GM18867 (cell line): ENCODE data around the gene SRSF11.
"Not testable (repeated sequence)": the region's sequence is repeated elsewhere in the genome, so short reads cannot be mapped to it uniquely, and the experiment has no call there.

Experiments
- ATAC-seq: cut with Tn5 transposase; IDR thresholded peaks from one replicate; pipeline ENCODE4 v1.9.1; 2021; ENCODE audit warnings: mild to moderate bottlenecking, moderate library complexity; ENCODE audit not compliant: unreplicated experiment

The SRSF11 gene, protein sequence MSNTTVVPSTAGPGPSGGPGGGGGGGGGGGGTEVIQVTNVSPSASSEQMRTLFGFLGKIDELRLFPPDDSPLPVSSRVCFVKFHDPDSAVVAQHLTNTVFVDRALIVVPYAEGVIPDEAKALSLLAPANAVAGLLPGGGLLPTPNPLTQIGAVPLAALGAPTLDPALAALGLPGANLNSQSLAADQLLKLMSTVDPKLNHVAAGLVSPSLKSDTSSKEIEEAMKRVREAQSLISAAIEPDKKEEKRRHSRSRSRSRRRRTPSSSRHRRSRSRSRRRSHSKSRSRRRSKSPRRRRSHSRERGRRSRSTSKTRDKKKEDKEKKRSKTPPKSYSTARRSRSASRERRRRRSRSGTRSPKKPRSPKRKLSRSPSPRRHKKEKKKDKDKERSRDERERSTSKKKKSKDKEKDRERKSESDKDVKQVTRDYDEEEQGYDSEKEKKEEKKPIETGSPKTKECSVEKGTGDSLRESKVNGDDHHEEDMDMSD

DNA sequence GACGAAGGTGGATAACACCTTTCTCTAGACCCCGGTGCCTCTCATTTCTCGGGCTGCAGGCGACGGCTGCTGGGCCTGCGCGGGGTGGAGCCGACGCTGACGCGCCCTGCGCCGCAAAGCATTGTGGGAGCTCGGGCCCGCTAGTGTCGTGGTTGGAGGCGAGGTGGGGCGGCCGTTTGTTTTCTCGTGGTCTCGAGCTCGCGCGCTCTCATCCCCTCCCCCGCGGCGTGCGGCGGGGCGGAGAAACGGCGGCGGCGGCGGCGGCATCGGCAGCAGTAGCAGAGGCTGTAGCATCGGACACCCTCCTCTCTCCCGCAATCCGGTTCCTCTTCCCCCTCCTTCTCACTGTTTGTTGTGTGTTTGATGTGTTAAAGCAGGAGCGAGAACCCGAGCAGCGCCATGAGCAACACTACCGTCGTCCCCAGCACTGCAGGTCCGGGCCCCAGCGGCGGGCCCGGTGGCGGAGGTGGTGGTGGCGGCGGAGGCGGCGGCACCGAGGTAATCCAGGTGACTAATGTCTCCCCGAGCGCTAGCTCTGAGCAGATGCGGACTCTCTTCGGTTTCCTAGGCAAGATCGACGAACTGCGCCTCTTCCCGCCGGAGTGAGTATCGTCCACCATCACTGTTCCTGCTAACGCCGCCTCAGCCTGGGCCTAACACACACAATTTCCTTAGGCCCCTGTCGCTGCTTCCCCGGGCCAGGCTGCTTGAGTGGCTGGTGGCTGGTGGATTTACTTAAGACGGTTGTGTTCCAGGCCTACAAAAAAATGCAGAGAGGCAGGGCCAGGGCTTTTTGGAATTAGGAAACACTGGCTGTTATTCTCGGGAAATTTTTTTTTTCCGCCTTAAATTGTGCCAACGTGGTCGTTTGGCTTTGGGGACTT, at the start of gene SRSF11:
TSS of gene SRSF11 (plus strand) at position 143 of the 884 bp plus-strand sequence. CDS start at position 400, 257 bp downstream.
- peak; percentile 95 for ATAC-seq

DNA sequence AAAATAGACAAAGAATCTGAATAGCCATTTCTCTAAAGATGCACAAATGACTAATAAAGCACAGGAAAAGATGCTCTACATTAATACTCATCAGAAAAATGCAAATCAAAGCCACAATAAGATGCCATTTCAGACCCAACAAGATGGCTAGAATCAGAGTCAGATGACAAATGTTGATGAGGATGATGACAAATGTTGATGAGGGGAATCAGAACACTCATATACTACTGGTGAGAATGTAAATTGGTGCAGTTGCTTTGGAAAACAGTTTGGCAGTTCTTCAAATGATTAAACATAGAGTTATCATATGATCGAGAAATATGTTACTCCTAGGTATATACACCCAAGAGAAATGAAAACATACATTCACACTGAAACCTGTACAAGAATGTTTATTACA, 49.7 kb upstream of the SRSF11 start:
- no peak for ATAC-seq

DNA sequence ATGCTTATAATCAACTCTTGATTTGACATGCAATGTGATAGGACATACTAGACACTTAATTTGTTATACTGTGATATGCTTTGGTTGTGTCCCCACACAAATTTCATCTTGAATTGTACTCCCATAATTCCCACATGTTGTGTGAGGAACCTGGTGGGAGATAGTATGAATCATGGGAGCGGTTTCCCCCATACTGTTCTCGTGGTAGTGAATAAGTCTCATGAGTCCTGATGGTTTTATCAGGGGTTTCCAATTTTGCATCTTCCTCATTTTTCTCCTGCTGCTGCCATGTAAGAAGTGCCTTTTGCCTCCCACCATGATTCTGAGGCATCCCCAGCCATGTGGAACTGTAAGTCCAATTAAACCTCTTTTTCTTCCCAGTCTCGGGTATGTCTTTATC, 36.0 kb upstream of the SRSF11 start:
- ATAC-seq, result not testable (repeated sequence)

DNA sequence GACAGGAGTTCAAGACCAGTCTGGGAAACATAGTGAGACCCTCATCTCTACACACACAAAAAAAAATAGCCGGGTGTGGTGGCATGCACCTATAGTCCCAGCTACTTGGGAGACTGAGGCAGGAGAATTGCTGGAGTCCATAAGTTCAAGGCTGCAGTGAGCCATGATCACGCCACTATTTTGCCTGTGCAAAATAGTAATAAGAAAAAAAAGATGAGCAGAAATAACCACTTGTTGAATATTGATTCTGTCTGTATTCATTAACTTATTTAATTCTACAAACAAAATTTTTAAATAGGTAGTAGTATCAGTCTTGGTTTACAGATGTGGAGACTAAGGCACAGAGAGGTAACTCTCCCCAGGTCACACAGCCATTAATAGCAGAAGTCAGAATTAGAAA, 32.7 kb upstream of the SRSF11 start:
- ATAC-seq, result no peak

DNA sequence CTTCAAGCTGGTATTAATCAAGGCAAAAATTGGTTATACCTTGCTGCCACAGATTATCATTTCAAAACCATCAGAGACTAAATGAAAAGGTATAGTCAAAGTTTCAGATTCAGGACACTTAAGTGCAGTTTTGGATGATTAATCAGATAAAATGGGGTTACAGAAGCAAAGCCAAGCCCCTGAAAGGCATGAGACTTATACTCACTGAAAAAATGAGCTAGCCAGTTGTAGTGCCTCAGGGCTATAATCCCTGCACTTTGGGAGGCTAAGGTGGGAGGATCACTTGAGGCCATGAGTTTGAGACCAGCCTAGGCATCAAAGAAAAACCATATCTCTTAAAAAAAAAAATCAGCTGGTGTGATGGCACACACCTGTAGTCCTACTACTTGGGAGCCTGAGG, 31.0 kb upstream of the SRSF11 start:
- ATAC-seq, result no peak

DNA sequence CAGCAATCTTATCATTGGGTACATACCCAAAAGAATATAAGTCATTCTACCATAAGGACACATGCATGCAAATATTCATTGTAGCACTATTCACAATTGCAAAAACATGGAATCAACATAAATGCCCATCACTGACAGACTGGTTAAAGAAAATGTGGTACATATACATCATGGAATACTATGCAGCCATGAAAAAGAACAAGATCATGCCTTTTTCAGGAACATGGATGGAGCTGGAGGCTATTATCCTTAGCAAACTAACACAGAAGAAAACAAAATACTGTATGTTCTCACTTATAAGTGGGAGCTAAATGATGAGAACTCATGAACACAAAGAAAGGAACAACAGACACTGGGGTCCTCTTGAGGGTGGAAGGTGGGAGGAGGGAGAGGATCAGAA, 28.7 kb upstream of the SRSF11 start:
- not testable (repeated sequence) for ATAC-seq

DNA sequence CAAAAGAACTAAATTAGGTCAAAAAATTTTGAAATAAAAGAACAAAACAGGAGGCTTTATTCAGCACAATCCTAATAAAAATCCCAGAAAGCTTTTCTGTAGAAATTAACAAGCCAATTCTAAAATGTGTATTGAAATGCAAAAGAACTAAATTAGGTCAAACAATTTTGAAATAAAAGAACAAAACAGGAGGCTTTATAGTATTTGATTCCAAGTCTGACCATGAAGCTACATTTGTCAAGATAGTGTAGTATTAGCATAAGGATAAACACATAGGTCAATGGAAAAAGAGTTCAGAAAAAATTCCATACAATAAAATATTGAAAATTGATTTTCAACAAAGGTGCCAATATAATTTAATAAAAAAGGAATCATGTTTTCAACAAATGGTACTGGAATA, 26.6 kb upstream of the SRSF11 start:
- ATAC-seq, result no peak

DNA sequence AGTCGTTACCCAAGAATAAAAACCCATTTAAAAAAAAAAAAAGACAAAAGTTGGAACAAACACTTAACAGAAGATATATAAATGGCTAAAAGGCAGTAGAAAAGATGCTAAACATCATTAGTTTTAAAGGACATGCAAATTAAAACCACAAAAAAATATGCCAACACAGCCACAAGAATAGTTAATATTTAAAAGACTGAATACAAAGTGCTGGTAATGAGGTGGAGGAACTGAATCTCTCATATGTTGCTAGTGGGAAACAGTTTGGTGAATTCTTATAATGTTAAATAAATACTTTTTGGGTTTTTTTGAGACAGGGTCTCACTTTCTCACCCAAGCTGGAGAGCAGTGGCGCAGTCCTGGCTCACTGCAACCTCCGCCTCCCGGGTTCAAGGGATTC, 25.8 kb upstream of the SRSF11 start:
- ATAC-seq, result peak; percentile 84

DNA sequence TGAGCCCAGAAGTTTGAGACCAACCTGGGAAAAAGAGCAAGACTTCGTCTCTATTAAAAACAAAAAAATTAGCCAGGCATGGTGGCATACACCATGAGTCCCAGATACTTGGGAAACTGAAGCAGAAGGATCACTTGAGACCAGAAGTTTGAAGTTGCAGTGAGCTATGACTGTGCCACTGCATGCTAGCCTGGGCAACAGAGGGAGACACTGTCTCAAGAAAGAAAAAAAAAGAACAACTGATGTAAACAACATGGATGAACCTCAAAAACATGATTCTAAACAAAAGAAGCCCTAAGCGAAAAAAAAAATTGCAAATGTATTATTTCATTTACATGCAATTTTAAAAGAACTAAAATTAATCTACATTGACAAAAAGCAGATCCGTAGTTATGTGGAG, 24.8 kb upstream of the SRSF11 start:
- ATAC-seq, result no peak

DNA sequence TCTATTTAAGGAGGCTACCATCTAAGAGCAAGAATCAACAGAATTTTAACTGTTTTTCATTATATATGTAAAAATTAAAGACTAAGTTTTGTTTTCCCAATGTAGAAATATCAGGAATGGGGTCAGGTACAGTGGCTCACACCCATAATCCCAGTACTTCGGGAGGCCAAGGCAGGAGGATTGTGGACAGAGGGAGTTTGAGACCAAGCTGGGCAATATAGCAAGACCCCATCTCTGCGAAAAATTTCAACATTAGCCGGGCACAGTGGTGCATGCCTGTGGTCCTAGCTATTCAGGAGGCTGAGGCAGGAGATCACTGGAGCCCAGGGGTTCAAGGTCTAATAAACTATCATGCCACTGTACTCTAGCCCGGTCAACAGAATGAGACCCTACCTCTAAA, 21.1 kb upstream of the SRSF11 start:
- ATAC-seq, result no peak

DNA sequence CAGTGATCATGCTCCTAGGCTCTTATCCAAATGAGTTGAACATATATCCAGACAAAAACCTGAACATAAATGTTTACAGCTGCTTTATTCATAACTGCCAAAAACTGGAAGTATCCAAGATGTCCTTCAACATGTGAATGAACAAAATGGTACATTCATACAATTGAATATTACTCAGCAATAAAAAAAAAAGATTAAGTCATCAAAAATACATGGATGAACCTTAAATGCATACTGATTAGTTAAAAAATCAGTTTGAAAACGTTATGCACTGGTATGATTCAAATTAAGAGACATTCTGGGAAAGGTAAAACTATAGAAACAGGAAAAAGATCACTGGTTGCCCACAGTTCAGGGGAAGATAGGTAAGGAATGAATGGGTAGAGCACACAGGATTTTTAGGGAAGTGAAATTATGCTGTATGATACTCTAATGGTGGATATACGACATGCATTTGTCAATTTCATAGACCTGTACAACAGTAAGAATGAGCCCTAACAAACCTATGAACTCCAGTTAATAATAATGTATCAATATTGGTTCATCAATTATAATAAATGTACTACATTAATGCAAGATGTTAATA, 18.9 kb upstream of the SRSF11 start:
- ATAC-seq, result no peak

DNA sequence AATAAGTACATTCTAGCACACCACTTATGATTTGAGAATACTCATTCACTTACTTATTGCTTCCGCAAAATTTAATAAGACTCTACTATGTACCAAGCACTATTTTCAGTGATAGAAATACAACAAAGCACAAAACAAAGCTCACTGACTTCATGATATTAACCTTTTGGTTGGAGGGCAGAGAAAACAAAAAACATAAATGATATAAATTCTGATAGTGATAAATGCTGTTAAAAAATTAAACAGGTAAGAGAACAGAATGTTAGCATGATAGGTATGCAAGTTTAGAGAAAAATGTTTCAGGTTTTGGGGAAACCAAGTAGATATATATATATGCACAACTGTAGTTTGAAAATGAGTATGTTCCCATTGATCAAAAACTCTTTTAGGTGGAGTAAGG, 17.0 kb upstream of the SRSF11 start:
- ATAC-seq, result no peak

DNA sequence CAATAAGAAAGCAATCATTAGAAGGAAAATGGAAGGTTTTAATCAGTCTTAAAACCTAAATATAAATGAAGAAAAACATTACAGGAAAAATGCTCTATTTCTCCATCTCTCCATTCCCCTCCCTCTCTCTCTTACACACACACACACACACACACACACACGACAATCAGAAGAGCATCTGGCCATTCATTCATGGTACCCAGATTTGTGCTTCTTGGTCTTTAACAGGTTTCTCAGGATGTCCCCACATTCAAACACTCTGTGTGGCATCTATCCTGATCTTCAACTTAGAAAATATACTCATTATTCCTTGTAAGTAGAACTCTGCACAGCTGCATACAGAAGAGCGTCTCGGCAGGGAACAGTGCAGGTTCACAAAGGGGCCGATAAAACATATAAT, 16.6 kb upstream of the SRSF11 start:
- ATAC-seq, result no peak

DNA sequence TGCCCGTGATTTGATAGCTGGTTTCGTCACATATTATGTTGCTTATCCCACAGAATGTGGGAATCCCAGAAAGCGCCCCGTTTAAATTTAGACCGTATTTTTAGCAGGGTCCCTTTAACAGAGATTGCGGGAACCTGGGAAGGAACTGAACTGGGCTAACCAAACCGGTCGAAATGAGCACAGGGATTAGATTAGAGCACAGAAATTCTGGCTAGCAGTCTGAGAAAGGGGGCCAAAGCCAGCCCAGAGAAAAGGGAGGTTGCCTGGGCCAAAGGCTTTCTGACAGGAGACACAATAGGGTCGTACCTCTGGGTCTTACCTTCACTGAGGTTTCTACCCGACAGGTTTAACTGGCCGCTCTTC, 16.1 kb upstream of the SRSF11 start:
- ATAC-seq, result peak; percentile 40

DNA sequence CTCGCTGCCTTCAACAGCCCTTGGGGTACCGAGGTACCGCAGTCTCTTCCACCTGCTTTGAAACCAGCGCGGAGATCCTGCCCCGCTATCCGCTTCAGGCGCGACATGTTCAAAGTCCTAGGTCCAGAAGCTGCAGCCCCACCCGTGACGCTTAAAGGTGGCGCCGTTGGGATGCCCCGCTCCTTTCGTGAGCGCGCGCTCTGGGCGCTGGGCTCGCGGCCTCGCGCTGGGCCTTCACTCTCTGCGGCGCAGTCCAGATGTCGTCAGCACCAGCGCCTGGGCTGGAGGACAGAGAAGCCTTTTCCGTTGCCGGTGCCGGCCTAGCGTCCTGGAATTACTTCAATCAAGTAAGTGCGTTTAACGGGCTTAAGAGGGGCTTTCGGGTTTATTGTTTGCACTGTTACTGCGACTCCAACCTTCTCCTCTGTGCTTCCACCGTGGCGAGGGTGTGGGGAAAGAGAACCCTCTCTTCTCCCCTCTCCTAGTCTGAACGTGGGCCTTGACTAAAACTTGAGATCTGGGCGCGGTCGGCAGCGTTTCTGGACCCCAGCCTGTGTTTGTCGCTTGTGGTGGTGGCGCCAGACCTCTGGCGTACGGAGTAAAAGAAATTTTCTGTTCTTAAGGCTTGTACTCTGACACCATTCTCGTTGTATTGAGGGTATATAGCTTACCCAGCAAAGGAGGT, 15.6 kb upstream of the SRSF11 start, which contains the start of gene LRRC40:
TSS of gene LRRC40 (minus strand) at position 146 of the 685 bp plus-strand sequence. CDS start at position 107, 39 bp downstream.
- ATAC-seq, result peak; percentile 86

DNA sequence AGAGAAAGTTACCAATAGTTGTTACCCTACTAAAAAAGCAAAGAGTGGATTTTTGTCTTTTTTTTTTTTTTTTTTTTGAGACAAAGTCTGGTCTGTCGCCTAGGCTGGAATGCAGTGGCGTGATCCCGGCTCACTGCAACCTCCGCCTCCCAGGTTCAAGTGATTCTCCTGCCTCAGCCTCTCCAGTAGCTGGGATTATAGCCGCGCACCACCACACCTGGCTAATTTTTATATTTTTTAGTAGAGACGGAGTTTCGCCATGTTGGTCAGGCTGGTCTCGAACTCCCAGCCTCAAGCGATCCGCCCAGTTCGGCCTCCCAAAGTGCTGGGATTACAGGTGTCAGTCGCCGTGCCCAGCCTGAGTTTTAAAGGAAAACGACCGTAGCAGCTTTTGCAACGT, 14.3 kb upstream of the SRSF11 start:
- not testable (repeated sequence) for ATAC-seq

DNA sequence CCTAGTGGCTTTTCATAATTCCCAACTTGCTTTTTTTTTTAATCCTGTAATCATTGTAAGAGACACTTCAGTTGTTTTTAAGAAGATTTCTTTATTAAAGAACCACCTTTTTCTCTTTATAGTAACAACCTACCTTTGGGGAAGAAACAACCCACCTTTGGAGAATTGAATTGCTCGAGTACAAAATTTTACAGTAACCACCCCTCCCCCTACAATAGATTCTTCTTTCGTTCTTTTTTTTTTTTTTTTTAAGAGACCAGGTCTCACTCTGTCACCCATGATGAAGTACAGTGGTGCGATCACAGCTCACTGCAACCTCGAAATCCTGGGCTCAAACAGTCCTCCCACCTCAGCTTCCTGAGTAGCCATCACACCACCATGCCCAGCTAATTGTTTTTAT, 13.7 kb upstream of the SRSF11 start:
- ATAC-seq, result no peak

DNA sequence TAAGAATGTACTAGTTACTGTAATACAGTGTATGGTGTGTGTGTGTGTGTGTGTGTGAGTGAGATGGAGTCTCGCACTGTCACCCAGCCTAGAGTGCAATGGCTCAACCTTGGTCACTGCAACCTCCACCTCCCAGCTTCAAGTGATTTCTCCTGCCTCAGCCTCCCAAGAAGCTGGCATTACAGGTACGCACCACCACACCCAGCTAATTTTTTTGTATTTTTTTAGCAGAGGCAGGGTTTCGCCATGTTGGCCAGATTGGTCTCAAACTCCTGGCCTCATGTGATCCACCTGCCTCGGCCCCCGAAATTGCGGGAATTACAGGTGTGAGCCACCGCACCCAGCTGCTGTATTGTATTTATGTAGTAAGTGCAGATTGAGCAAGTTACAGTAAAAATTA, 12.9 kb upstream of the SRSF11 start:
- ATAC-seq, result no peak

DNA sequence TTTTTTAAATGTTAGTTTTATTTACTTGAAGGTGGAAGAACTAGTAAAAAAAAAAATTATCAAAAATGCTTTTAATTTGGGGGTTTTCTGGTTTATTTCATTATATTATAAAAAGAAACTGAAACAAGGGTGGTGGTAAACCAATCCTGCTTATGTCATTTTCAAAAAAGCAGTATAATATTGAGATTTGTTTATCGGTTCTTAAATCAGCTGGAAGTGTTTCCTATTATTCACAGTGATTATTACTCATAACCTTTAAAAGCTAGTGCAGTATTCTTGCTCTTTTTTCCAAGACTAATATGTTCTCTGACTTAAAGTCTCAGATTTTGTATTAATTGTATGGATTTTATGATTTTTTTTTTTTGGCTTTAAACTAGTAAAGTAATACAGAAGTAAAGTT, 10.4 kb upstream of the SRSF11 start:
- ATAC-seq, result no peak

DNA sequence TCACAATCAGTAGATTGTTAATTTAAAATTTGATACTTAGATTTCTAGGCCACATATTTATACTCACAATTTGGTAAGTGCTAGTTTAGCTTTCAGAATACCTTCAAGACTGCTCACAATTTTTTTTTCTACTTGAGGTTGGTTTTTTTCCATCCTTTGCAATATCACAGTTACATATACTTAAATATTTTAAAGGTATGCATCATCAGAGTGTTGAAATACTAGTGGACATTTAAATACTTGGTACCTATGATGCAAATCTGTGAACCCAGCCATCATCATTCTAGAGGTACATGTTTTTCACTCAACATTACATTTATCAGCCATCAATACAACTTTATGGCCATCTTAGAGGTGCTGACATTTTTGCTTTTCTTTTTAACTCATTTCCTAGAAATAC, 9.6 kb upstream of the SRSF11 start:
- ATAC-seq, result no peak

DNA sequence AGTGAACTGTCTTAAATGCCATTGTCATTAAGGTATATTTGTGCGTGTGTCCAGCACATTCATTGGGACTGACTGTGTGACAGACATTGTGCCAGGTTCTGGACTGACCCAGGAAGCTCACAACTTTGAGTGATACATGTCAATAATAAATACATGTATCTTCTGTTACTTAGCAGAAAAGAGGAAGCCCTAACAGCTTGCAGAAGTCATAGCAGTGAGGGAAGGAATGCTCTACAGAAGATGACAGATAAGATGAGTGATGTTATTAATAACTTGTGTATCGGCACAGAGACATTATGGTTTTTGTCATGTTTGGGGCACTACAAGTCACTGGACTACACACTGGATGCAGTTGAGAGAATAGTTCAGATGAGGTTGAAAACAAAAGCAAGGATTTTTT, 1.2 kb upstream of the SRSF11 start:
- no peak for ATAC-seq
